SK-N-SH treated with all-trans-retinoic acid at 6 μM for 48 hours (cell line): ENCODE data around the gene XRCC4.

Experiments used
- ATAC-seq: fragments of 200-7000 bp; cut with Tn5 transposase; 3 replicates; pipeline ENCODE4 v1.9.1; 2020; ENCODE audit warnings: mild to moderate bottlenecking, moderate library complexity
- ARNTL ChIP-seq: fragments of 450-650 bp; formaldehyde crosslinking; IDR thresholded peaks from 2 replicates; pipeline ENCODE4 v1.5.0; 2020; ENCODE audit warnings: low read depth, mild to moderate bottlenecking, moderate library complexity, borderline replicate concordance
- BACH2 ChIP-seq: fragments of 250-450 bp; sonication (Bioruptor Pico); IDR thresholded peaks from 2 replicates; pipeline ENCODE4 v1.9.0; 2021; ENCODE audit warnings: mild to moderate bottlenecking, borderline replicate concordance
- CSDC2 ChIP-seq: fragments of 250-450 bp; sonication (Bioruptor Pico); IDR thresholded peaks from 2 replicates; pipeline ENCODE4 v1.5.0; 2020; ENCODE audit warnings: mild to moderate bottlenecking, moderate library complexity
- ESRRG ChIP-seq: fragments of 250-450 bp; sonication (Bioruptor Pico); IDR thresholded peaks from 2 replicates; pipeline ENCODE4 v1.6.1; 2021; ENCODE audit warnings: mild to moderate bottlenecking
- GLIS3 ChIP-seq: fragments of 250-450 bp; sonication (Bioruptor Pico); IDR thresholded peaks from 2 replicates; pipeline ENCODE4 v1.5.0; 2020; ENCODE audit warnings: mild to moderate bottlenecking, moderate library complexity
- ISL1 ChIP-seq: fragments of 250-450 bp; sonication (Bioruptor Pico); IDR thresholded peaks from 2 replicates; pipeline ENCODE4 v2.1.2; 2022; ENCODE audit warnings: mild to moderate bottlenecking, moderate library complexity
- OSR1 ChIP-seq: fragments of 250-450 bp; sonication (Bioruptor Pico); IDR thresholded peaks from 2 replicates; pipeline ENCODE4 v1.8.0; 2022; ENCODE audit warnings: moderate library complexity, mild to moderate bottlenecking, inconsistent platforms
- POU6F1 ChIP-seq: fragments of 250-450 bp; sonication (Bioruptor Pico); IDR thresholded peaks from 2 replicates; pipeline ENCODE4 v1.8.0; 2021; ENCODE audit warnings: low read depth, mild to moderate bottlenecking, moderate library complexity, borderline replicate concordance
- PPARA ChIP-seq: fragments of 250-450 bp; sonication (Bioruptor Pico); IDR thresholded peaks from 2 replicates; pipeline ENCODE4 v1.5.0; 2020; ENCODE audit warnings: mild to moderate bottlenecking, borderline replicate concordance
- RARB ChIP-seq: fragments of 250-450 bp; sonication (Bioruptor Pico); IDR thresholded peaks from 2 replicates; pipeline ENCODE4 v1.8.0; 2021; ENCODE audit warnings: mild to moderate bottlenecking, moderate library complexity
- SNAI2 ChIP-seq: fragments of 250-450 bp; sonication (Bioruptor Pico); IDR thresholded peaks from 2 replicates; pipeline ENCODE4 v1.5.0; 2020; ENCODE audit warnings: mild to moderate bottlenecking, moderate library complexity
- TCF4 ChIP-seq: fragments of 250-450 bp; sonication (Bioruptor Pico); IDR thresholded peaks from 2 replicates; pipeline ENCODE4 v1.8.0; 2021; ENCODE audit warnings: mild to moderate bottlenecking, moderate library complexity, borderline replicate concordance
- TOX ChIP-seq: fragments of 250-450 bp; sonication (Bioruptor Pico); IDR thresholded peaks from 2 replicates; pipeline ENCODE4 v1.8.0; 2021; ENCODE audit warnings: mild to moderate bottlenecking, moderate library complexity, borderline replicate concordance
- ZC3H10 ChIP-seq: fragments of 250-450 bp; sonication (Bioruptor Pico); IDR thresholded peaks from 2 replicates; pipeline ENCODE4 v1.5.1; 2021; ENCODE audit warnings: mild to moderate bottlenecking, moderate library complexity
- ZFP3 ChIP-seq: fragments of 250-450 bp; sonication (Bioruptor Pico); IDR thresholded peaks from 2 replicates; pipeline ENCODE4 v1.5.0; 2020; ENCODE audit warnings: mild to moderate bottlenecking, moderate library complexity
- ZFP30 ChIP-seq: fragments of 450-650 bp; formaldehyde crosslinking; IDR thresholded peaks from 2 replicates; pipeline ENCODE4 v1.5.0; 2022; ENCODE audit warnings: mild to moderate bottlenecking, moderate library complexity
- ZNF565 ChIP-seq: fragments of 450-650 bp; formaldehyde crosslinking; conservative IDR thresholded peaks from 2 replicates; pipeline ENCODE4 v1.5.0; 2020; ENCODE audit warnings: low read depth, mild to moderate bottlenecking, moderate library complexity
- ZNF70 ChIP-seq: fragments of 450-650 bp; formaldehyde crosslinking; IDR thresholded peaks from 2 replicates; pipeline ENCODE4 v1.5.0; 2020; ENCODE audit warnings: mild to moderate bottlenecking, moderate library complexity
- ZNF8 ChIP-seq: fragments of 450-650 bp; formaldehyde crosslinking; IDR thresholded peaks from 2 replicates; pipeline ENCODE4 v1.5.0; 2020; ENCODE audit warnings: mild to moderate bottlenecking, moderate library complexity
- TF ChIP-seq, protein P1 (sequence below): fragments of 250-450 bp; sonication (Bioruptor Pico); IDR thresholded peaks from 2 replicates; pipeline ENCODE4 v1.5.0; 2020; ENCODE audit warnings: mild to moderate bottlenecking, moderate library complexity
- TF ChIP-seq, protein P2 (sequence below): fragments of 250-450 bp; sonication (Bioruptor Pico); IDR thresholded peaks from 2 replicates; pipeline ENCODE4 v1.5.1; 2020; ENCODE audit warnings: low read depth, mild to moderate bottlenecking, moderate library complexity

Gene XRCC4

GRCh38 chr5:83145241-83145640 lies 67.9 kb downstream of the XRCC4 start (continued):
- TF ChIP-seq, protein P1, sequence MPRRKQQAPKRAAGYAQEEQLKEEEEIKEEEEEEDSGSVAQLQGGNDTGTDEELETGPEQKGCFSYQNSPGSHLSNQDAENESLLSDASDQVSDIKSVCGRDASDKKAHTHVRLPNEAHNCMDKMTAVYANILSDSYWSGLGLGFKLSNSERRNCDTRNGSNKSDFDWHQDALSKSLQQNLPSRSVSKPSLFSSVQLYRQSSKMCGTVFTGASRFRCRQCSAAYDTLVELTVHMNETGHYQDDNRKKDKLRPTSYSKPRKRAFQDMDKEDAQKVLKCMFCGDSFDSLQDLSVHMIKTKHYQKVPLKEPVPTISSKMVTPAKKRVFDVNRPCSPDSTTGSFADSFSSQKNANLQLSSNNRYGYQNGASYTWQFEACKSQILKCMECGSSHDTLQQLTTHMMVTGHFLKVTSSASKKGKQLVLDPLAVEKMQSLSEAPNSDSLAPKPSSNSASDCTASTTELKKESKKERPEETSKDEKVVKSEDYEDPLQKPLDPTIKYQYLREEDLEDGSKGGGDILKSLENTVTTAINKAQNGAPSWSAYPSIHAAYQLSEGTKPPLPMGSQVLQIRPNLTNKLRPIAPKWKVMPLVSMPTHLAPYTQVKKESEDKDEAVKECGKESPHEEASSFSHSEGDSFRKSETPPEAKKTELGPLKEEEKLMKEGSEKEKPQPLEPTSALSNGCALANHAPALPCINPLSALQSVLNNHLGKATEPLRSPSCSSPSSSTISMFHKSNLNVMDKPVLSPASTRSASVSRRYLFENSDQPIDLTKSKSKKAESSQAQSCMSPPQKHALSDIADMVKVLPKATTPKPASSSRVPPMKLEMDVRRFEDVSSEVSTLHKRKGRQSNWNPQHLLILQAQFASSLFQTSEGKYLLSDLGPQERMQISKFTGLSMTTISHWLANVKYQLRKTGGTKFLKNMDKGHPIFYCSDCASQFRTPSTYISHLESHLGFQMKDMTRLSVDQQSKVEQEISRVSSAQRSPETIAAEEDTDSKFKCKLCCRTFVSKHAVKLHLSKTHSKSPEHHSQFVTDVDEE (CRISPR knock-in tag) = no peak
- TF ChIP-seq ZFP30 (no peak), ZNF70 (CRISPR knock-in tag) (no peak)
- TF ChIP-seq, all 23 proteins: peak for 0

DNA sequence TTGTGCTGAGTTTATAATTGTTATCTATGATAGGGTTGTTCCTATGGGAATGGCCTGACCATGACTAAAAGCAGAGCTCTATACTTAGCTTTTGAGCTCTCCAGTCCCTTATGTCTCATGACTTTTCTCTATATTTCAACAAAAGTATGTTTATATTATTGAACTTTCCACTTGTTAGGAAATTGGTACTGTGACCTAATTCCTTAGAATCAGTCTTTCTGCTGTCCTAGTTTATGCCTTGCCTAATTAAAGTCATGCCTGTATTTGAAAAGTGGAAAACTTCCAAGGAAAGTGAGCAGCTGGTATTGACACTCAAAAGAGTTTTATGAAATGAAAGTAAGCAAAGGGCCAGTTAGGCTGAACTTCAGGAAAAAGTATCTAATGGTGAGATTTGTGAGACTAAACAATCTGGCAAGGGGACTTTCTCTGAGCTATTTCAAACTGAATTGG lies 68.6 kb downstream of the XRCC4 start:
- no peak for ATAC-seq
- no peak for TF ChIP-seq ZFP3
- TF ChIP-seq PPARA (CRISPR knock-in tag) = no peak
- TF ChIP-seq ZNF8 (CRISPR knock-in tag) = no peak
- TF ChIP-seq, protein P1 (CRISPR knock-in tag) = no peak
- TF ChIP-seq OSR1 (CRISPR knock-in tag) = no peak
- no peak for TF ChIP-seq ZNF565
- TF ChIP-seq ISL1 (CRISPR knock-in tag) = no peak
- TF ChIP-seq GLIS3 = no peak
- TF ChIP-seq CSDC2 (CRISPR knock-in tag) = no peak
- no peak for TF ChIP-seq ZNF70 (CRISPR knock-in tag)
- no peak for TF ChIP-seq RARB (CRISPR knock-in tag)
- no peak for TF ChIP-seq TOX (CRISPR knock-in tag)
- no peak for TF ChIP-seq POU6F1 (CRISPR knock-in tag)
- no peak for TF ChIP-seq TCF4
- no peak for TF ChIP-seq ESRRG (CRISPR knock-in tag)
- TF ChIP-seq, protein P2, sequence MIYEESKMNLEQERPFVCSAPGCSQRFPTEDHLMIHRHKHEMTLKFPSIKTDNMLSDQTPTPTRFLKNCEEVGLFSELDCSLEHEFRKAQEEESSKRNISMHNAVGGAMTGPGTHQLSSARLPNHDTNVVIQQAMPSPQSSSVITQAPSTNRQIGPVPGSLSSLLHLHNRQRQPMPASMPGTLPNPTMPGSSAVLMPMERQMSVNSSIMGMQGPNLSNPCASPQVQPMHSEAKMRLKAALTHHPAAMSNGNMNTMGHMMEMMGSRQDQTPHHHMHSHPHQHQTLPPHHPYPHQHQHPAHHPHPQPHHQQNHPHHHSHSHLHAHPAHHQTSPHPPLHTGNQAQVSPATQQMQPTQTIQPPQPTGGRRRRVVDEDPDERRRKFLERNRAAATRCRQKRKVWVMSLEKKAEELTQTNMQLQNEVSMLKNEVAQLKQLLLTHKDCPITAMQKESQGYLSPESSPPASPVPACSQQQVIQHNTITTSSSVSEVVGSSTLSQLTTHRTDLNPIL (CRISPR knock-in tag) = no peak
- no peak for TF ChIP-seq SNAI2 (CRISPR knock-in tag)
- no peak for TF ChIP-seq BACH2 (CRISPR knock-in tag)
- TF ChIP-seq ARNTL = no peak
- TF ChIP-seq ZC3H10 (CRISPR knock-in tag) = no peak

DNA sequence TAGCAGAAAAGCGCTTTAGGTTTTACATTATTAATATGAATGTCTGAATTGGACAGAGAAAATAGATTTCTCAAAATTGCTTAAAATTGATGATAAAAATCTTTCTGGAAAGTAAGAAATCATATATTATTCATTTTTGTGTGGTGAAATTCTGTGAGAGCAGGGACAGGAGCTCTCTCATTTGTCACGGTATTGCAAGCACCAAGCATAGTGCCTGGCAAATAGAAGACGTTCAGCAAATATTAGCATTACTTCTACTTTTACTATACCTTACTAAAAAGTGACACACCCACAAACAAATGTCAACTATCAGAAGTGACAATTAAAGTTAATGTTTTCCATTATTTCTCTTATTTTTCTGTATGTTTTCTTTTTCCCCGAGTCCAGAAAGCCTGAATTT lies 69.1 kb downstream of the XRCC4 start:
- no peak for ATAC-seq
- no peak for TF ChIP-seq RARB (CRISPR knock-in tag)
- TF ChIP-seq, protein P2 (CRISPR knock-in tag) = no peak
- TF ChIP-seq TOX (CRISPR knock-in tag) = no peak
- no peak for TF ChIP-seq GLIS3
- TF ChIP-seq, protein P1 (CRISPR knock-in tag) = no peak
- no peak for TF ChIP-seq OSR1 (CRISPR knock-in tag)
- TF ChIP-seq ESRRG (CRISPR knock-in tag) = no peak
- no peak for TF ChIP-seq ZFP3
- TF ChIP-seq TCF4 = no peak
- TF ChIP-seq ISL1 (CRISPR knock-in tag) = no peak
- TF ChIP-seq PPARA (CRISPR knock-in tag) = no peak
- TF ChIP-seq ZNF70 (CRISPR knock-in tag) = no peak
- TF ChIP-seq BACH2 (CRISPR knock-in tag) = no peak
